ENCODE results near the gene CREBBP. TPM values are rescaled to one million over a fixed set of nuclear protein-coding genes. Genes with fewer than 3 reads are reported as not detected.

CREBBP gene
- total and polyA plus RNA-seq, 10 donors, result 5.8 to 153 (median 99.9) TPM

DNA sequence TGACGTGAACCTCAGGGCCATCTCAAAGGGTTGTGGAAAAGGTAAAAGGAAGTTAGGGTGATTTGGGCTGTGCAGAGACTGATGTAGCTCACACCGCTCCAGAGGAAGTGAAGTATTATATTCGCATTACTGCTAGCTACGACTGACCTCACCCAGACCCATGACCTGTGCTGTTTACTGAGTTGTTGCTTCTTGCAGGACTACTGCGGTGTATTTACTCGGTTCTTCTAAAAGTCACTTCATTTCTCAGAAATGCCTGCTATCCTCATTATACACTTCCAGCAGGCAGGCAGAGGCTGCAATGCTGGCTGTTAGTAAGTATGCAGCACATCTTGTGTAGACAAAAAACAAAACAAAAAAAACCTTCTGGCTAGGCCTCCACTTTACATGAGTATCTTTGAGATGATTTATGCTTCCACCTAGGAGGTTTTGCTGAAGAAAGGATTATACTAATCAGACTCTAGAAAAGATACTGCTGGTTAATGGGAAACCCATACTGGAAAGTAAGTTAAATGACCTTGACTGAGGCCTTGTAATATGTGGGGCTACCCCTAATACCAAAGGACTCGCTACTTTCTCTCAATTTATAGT lies 76.0 kb downstream of the CREBBP start:
- Histone ChIP-seq H3K27me3 (replicated peaks in 1 of 7) (no peaks in the 10 kb centered on the region), H3K27ac (peak overlapping the region in 4 of 8 donors; percentile 1 to 54 (median 18)), H3K4me3 (no peak overlapping the region), H3K9me3 (no peaks in the 10 kb centered on the region), H3K36me3 (peaks cover 0 to 47% (median 4%) of the 10 kb centered on the region in 6 donors), H3K4me1 (peaks cover 27 to 98% (median 72%) of the 10 kb centered on the region in 6 donors)
- no peak for DNase-seq
- 51 to 68% (median 59%) methylated on average over 7 of the region's 7 CpGs for WGBS, 5 donors
- intact Hi-C loops (cut with DNase I; ENCODE audit: low total_unique reads), result no loop called here
- no peak for TF ChIP-seq POLR2A (IDR thresholded peaks at IDR 0.05)
- TF ChIP-seq POLR2AphosphoS5 (IDR thresholded peaks at IDR 0.05), result peak in 1 of 3 donors; percentile 29
- TF ChIP-seq, protein P1, sequence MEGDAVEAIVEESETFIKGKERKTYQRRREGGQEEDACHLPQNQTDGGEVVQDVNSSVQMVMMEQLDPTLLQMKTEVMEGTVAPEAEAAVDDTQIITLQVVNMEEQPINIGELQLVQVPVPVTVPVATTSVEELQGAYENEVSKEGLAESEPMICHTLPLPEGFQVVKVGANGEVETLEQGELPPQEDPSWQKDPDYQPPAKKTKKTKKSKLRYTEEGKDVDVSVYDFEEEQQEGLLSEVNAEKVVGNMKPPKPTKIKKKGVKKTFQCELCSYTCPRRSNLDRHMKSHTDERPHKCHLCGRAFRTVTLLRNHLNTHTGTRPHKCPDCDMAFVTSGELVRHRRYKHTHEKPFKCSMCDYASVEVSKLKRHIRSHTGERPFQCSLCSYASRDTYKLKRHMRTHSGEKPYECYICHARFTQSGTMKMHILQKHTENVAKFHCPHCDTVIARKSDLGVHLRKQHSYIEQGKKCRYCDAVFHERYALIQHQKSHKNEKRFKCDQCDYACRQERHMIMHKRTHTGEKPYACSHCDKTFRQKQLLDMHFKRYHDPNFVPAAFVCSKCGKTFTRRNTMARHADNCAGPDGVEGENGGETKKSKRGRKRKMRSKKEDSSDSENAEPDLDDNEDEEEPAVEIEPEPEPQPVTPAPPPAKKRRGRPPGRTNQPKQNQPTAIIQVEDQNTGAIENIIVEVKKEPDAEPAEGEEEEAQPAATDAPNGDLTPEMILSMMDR (IDR thresholded peaks at IDR 0.05 in 8 of 11, conservative IDR thresholded peaks at IDR 0.05 in 3 of 11), result no peak

DNA sequence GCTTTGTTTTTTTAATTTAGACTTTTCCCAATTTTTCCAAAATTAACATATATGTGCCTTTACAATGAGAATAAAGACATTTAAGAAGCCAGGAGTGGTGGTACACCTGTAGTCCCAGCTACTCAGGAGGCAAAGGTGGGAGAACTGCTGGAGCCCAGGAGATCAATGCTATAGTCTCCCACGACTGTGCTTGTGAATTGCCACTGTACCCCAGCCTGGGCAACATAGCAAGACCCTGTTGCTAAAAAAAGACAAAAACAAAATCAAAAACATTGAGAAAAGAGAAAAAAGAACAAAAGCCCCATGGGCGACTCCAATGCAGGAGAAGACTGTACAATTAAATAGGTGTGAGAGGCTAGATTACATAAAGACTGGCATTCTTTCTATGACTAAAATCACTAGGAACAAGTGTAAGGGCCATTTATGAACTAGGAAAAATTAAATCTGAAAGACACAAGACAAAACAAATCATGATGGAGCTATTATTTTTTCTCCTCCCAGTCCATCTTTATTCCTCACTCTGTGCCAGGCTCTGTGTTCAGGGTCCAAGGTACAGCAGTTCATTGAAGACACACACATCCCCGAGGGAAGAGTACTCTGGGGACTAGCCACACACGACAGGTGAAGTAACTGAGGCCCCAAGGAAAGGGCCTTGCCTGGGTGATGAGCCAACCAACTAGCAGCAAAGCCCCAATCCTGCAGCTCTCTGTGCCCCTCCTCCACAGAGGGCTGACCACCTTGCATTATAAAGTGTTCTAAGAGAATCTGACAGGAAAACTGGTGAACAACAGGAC lies 79.8 kb downstream of the CREBBP start:
- intact Hi-C loops (cut with DNase I; ENCODE audit: low total_unique reads), result no loop called here
- peaks cover 38 to 98% (median 72%) of the 10 kb centered on the region in 6 donors for H3K4me1 ChIP-seq

DNA sequence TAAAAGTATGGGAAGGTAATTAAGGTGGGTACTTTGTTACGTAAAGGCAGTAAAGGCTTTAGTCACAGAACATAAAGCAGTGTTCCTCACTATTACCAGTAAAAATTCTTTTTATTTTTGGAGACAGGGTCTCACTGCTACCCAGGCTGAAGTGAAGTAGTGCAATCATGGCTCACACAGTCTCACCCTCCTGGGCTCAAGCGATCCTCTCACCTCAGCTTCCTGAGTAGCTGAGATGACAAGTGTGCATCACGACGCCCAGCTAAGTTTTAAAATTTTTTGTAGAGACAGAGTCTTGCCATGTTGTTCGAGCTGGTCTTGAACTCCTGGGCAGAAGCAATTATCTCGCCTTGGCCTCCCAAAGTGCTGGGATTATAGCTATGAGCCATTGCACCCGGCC lies 80.5 kb downstream of the CREBBP start:
- no peak for DNase-seq
- H3K4me3 ChIP-seq, result no peak overlapping the region
- peaks cover 0 to 6% (median 0%) of the 10 kb centered on the region in 6 donors for H3K36me3 ChIP-seq
- intact Hi-C loops (cut with DNase I; ENCODE audit: low total_unique reads), result no loop called here
- 83 to 87% (median 84%) methylated on average over 7 of the region's 7 CpGs for WGBS, 5 donors
- no peaks in the 10 kb centered on the region for H3K27me3 ChIP-seq (replicated peaks in 1 of 7)
- peaks cover 45 to 98% (median 67%) of the 10 kb centered on the region in 6 donors for H3K4me1 ChIP-seq
- TF ChIP-seq, protein P1 (IDR thresholded peaks at IDR 0.05 in 8 of 11, conservative IDR thresholded peaks at IDR 0.05 in 3 of 11), result no peak
- TF ChIP-seq POLR2AphosphoS5 (IDR thresholded peaks at IDR 0.05) (no peak), POLR2A (IDR thresholded peaks at IDR 0.05) (no peak)
- H3K27ac ChIP-seq, result peak overlapping the region in 1 of 8 donors; percentile 57
- H3K9me3 ChIP-seq, result no peaks in the 10 kb centered on the region

More for the DNA sequence above, 79.8 kb downstream of the CREBBP start:
- peak overlapping the region in 2 of 8 donors; percentile 37 to 71 for H3K27ac ChIP-seq
- no peak overlapping the region for H3K4me3 ChIP-seq
- DNase-seq, result no peak
- H3K9me3 ChIP-seq, result no peaks in the 10 kb centered on the region
- no peaks in the 10 kb centered on the region for H3K27me3 ChIP-seq (replicated peaks in 1 of 7)
- TF ChIP-seq, protein P1 (IDR thresholded peaks at IDR 0.05 in 8 of 11, conservative IDR thresholded peaks at IDR 0.05 in 3 of 11), result no peak
- no peak for TF ChIP-seq POLR2A (IDR thresholded peaks at IDR 0.05)
- WGBS, 5 donors, result 84 to 92% (median 86%) methylated on average over 4 of the region's 4 CpGs
- H3K36me3 ChIP-seq, result peaks cover 0 to 10% (median 0%) of the 10 kb centered on the region in 6 donors

DNA sequence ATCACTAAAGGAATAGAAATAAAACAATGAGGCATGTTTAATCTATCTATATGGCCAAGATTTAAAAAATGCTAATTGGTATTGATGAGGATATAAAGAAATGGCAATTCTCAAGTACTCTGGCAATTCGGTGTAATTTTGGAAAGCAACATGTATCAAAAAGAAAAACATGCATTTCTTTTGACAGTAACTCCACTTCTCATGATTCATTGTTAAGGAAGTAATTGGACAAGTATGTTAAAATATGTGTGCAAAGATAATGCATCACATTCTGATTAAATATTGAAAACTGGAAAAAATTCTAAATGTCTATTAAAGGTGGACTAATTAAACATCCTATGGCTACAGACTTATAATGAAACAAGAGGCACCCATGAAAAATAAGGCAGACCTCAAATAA lies 81.2 kb downstream of the CREBBP start:
- no peaks in the 10 kb centered on the region for H3K9me3 ChIP-seq

More for the DNA sequence above, 81.2 kb downstream of the CREBBP start:
- H3K4me3 ChIP-seq, result no peak overlapping the region
- 21 to 55% (median 46%) methylated on average over 1 of the region's 1 CpG for WGBS, 5 donors
- peaks cover 38 to 98% (median 63%) of the 10 kb centered on the region in 6 donors for H3K4me1 ChIP-seq
- no peaks in the 10 kb centered on the region for H3K27me3 ChIP-seq (replicated peaks in 1 of 7)
- H3K36me3 ChIP-seq, result peaks cover 0 to 6% (median 0%) of the 10 kb centered on the region in 6 donors
- intact Hi-C loops (cut with DNase I; ENCODE audit: low total_unique reads), result no loop called here
- DNase-seq, result no peak
- no peak for TF ChIP-seq POLR2A (IDR thresholded peaks at IDR 0.05)
- TF ChIP-seq, protein P1 (IDR thresholded peaks at IDR 0.05 in 8 of 11, conservative IDR thresholded peaks at IDR 0.05 in 3 of 11), result no peak
- no peak for TF ChIP-seq POLR2AphosphoS5 (IDR thresholded peaks at IDR 0.05)
- H3K27ac ChIP-seq, result peak overlapping the region in 1 of 8 donors; percentile 57
